IMR-90 (cell line): ENCODE results near the gene DOCK1. TPM values are rescaled to one million over a fixed set of nuclear protein-coding genes. Genes with fewer than 3 reads are reported as not detected.

Source experiments
- ATAC-seq: fragments of 200-7000 bp; cut with Tn5 transposase; 2 replicates; pipeline ENCODE4 v1.9.1; 2020; ENCODE audit warnings: low read depth, mild to moderate bottlenecking, moderate library complexity
- BruUV-seq: library from RNA; stranded (reverse); fragments of 400-500 nt; replicated peaks from 2 replicates; lab custom pipeline; 2021; lab: Mats Ljungman, UMichigan
- CTCF ChIA-PET: fragments of 300-600 bp; formaldehyde crosslinking; extraction: SDS; loops from one replicate; lab custom pipeline; 2021; ENCODE audit warnings: antibody characterized with exemption; lab: Yijun Ruan, JAX
- POLR2A ChIA-PET: fragments of 300-600 bp; sonication (Branson Sonifier 250); formaldehyde crosslinking; loops from one replicate; lab custom pipeline; 2022; ENCODE audit warnings: antibody characterized with exemption; ENCODE audit not compliant: unreplicated experiment; lab: Charles Lee
- DNase-seq: peaks from one replicate; pipeline ENCODE4 v3.0.0; 2013
- H2AFZ ChIP-seq: replicated peaks from 2 replicates; pipeline ENCODE3; 2013; ENCODE audit warnings: low read length, mild to moderate bottlenecking; ENCODE audit not compliant: poor library complexity
- H2AK5ac ChIP-seq: 2 replicates; pipeline ENCODE4 v1.6.1; 2013; ENCODE audit warnings: low read depth, low read length, inconsistent platforms
- H2AK9ac ChIP-seq: replicated peaks from 2 replicates; pipeline ENCODE3; 2013; ENCODE audit warnings: mild to moderate bottlenecking, low read depth, low read length, moderate library complexity; ENCODE audit not compliant: poor library complexity
- H2BK120ac ChIP-seq: 2 replicates; pipeline ENCODE4 v1.6.1; 2013; ENCODE audit warnings: low read depth, low read length, inconsistent platforms
- H2BK15ac ChIP-seq: 3 replicates; pipeline ENCODE4 v1.6.1; 2013; ENCODE audit warnings: low read depth, low read length, inconsistent platforms
- H2BK20ac ChIP-seq: 2 replicates; pipeline ENCODE4 v1.6.1; 2013; ENCODE audit warnings: low read depth, mild to moderate bottlenecking, inconsistent platforms, low read length, moderate library complexity
- H2BK5ac ChIP-seq: 2 replicates; pipeline ENCODE4 v1.6.1; 2013; ENCODE audit warnings: mild to moderate bottlenecking, low read depth, low read length, inconsistent platforms; ENCODE audit not compliant: poor library complexity, severe bottlenecking
- H3K14ac ChIP-seq: replicated peaks from 2 replicates; pipeline ENCODE4 v1.6.1; 2013; ENCODE audit warnings: low read depth, low read length, inconsistent platforms
- H3K18ac ChIP-seq: 2 replicates; pipeline ENCODE4 v1.6.1; 2013; ENCODE audit warnings: low read depth, low read length, control low read depth
- H3K23ac ChIP-seq: 2 replicates; pipeline ENCODE4 v1.6.1; 2013; ENCODE audit warnings: low read depth, low read length, inconsistent platforms
- H3K27ac ChIP-seq: 2 replicates; pipeline ENCODE4 v1.5.1; 2013; ENCODE audit warnings: mild to moderate bottlenecking, control low read depth, low read length; ENCODE audit not compliant: insufficient read depth
- H3K27me3 ChIP-seq: 2 replicates; pipeline ENCODE4 v1.6.1; 2013; ENCODE audit warnings: low read length; ENCODE audit not compliant: control insufficient read depth, insufficient read depth
- H3K36me3 ChIP-seq: 2 replicates; pipeline ENCODE4 v1.6.1; 2013; ENCODE audit warnings: low read length, mixed read lengths; ENCODE audit not compliant: control insufficient read depth, insufficient read depth
- H3K4ac ChIP-seq: 2 replicates; pipeline ENCODE4 v1.6.1; 2013; ENCODE audit warnings: low read depth, low read length, inconsistent platforms
- H3K4me1 ChIP-seq: 2 replicates; pipeline ENCODE4 v1.6.1; 2013; ENCODE audit warnings: low read length, mixed read lengths; ENCODE audit not compliant: control insufficient read depth, insufficient read depth
- H3K4me2 ChIP-seq: 2 replicates; pipeline ENCODE4 v1.6.1; 2013; ENCODE audit warnings: low read depth, mild to moderate bottlenecking, control low read depth, low read length, moderate library complexity
- H3K4me3 ChIP-seq: 2 replicates; pipeline ENCODE4 v1.5.1; 2013; ENCODE audit warnings: low read depth, mild to moderate bottlenecking, control low read depth, low read length, moderate library complexity; ENCODE audit not compliant: insufficient read depth
- H3K56ac ChIP-seq: 2 replicates; pipeline ENCODE4 v1.6.1; 2013; ENCODE audit warnings: low read length, inconsistent platforms; ENCODE audit not compliant: insufficient read depth; ENCODE audit errors: extremely low read depth
- H3K79me1 ChIP-seq, 2 experiments: 2 replicates each; pipeline ENCODE4 v1.6.1; 2013; ENCODE audit warnings: low read length in 2 of 2, inconsistent platforms in 1 of 2, low read depth in 1 of 2
- H3K9ac ChIP-seq: 2 replicates; pipeline ENCODE4 v1.6.1; 2013; ENCODE audit warnings: low read depth, low read length, control low read depth
- H3K9me1 ChIP-seq: 2 replicates; pipeline ENCODE4 v1.6.1; 2013; ENCODE audit warnings: low read length, inconsistent platforms; ENCODE audit not compliant: insufficient read depth
- H3K9me3 ChIP-seq: 2 replicates; pipeline ENCODE4 v1.6.1; 2013; ENCODE audit warnings: low read length; ENCODE audit not compliant: control insufficient read depth, insufficient read depth
- H4K20me1 ChIP-seq: 2 replicates; pipeline ENCODE4 v1.6.1; 2013; ENCODE audit warnings: low read length, inconsistent platforms; ENCODE audit not compliant: insufficient read depth
- H4K5ac ChIP-seq: 2 replicates; pipeline ENCODE4 v1.6.1; 2013; ENCODE audit warnings: mild to moderate bottlenecking, low read depth, low read length, control low read depth
- H4K8ac ChIP-seq, 2 experiments: 2 replicates each; pipeline ENCODE4 v1.6.1; 2013; ENCODE audit warnings: low read depth in 2 of 2, low read length in 2 of 2, control low read depth in 1 of 2, inconsistent platforms in 1 of 2
- H4K91ac ChIP-seq: 2 replicates; pipeline ENCODE4 v1.6.1; 2013; ENCODE audit warnings: low read depth, low read length, inconsistent platforms; ENCODE audit not compliant: insufficient read depth
- FOS ChIP-seq: fragments of 150-350 bp; IDR thresholded peaks from 2 replicates; pipeline ENCODE4 v1.6.1; 2016; ENCODE audit warnings: low read depth, low read length
- MXI1 ChIP-seq: IDR thresholded peaks from 2 replicates; pipeline ENCODE4 v1.6.1; 2012; ENCODE audit warnings: low read depth, mild to moderate bottlenecking, low read length, moderate library complexity, borderline replicate concordance
- POLR2A ChIP-seq: IDR thresholded peaks from 2 replicates; pipeline ENCODE4 v1.6.1; 2012; ENCODE audit warnings: mild to moderate bottlenecking, low read depth, low read length
- RAD21 ChIP-seq: IDR thresholded peaks from 2 replicates; pipeline ENCODE4 v1.6.1; 2012; ENCODE audit warnings: low read length, improper control_type of control experiment
- RFX5 ChIP-seq: IDR thresholded peaks from 2 replicates; pipeline ENCODE4 v1.8.0; 2012; ENCODE audit warnings: low read depth, mild to moderate bottlenecking, low read length, moderate library complexity
- WGBS, 2 experiments: methylation state at CpG; one replicate each; pipeline versions ENCODE4 v1.1.5 to v1.1.7; 2013; ENCODE audit warnings: missing lambda C conversion rate in 2 of 2; ENCODE audit not compliant: insufficient read length in 1 of 2; ENCODE audit errors: extremely low coverage in 2 of 2; 5-methylcytosine and 5-hydroxymethylcytosine counted together
- dilution Hi-C: fragments of 300-500 bp; cut with HindIII; formaldehyde crosslinking; loops from one replicate; pipeline ENCODE4 v1.14.3; 2018; ENCODE audit warnings: low sequenced_read_pairs; ENCODE audit not compliant: unreplicated experiment
- in situ Hi-C: fragments of 300-500 bp; cut with MboI; formaldehyde crosslinking; loops from 3 replicates; pipeline ENCODE4 v1.14.3; 2019; ENCODE audit warnings: low sequenced_read_pairs, inconsistent platforms, mixed read lengths
- intact Hi-C: fragments of 100-400 bp; cut with micrococcal nuclease; formaldehyde crosslinking; loops from 2 replicates; pipeline ENCODE4 v1.10.0; 2022
- polyA plus RNA-seq, 3 experiments: library from polyadenylated mRNA; depleted of rRNA; stranded (reverse); fragments of >200 nt; gene quantifications; 2 replicates each; pipeline ENCODE4 v1.2.3, GENCODE V29; 2012; ENCODE audit warnings: low replicate concordance in 1 of 3
- total RNA-seq: library from RNA; depleted of rRNA; stranded (reverse); fragments of >200 nt; gene quantifications from 2 replicates; pipeline ENCODE4 v1.2.3, GENCODE V29; 2012
- TF ChIP-seq, protein P1 (sequence below): fragments of 150-350 bp; IDR thresholded peaks from 2 replicates; pipeline ENCODE4 v1.6.1; 2016; ENCODE audit warnings: low read depth, mild to moderate bottlenecking, low read length, moderate library complexity, borderline replicate concordance

DOCK1 gene
- total and polyA plus RNA-seq, 2 of the 4 experiments (the other 2 are of a cell fraction) = 28.2 to 71.0 TPM

DNA sequence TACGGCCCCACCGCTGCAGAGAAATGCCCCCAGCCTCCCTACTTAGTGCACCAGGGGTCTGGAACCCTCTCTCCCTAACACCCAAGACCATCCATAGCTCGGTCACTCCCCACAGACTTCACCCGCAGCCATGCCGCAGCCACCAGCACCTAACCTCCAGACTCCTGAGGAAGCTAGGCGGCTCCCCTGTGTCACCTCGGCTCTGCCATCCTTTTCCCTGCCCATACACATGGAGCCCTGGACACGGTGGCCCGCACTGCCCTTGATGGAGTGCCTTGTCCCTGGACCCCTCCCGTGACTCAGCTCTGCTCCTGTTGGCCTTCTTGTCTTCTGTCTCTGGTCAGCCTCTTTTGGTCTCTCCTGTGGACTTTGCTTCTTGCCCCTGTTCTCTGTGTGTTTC, 183.7 kb downstream of the DOCK1 start:
- peaks cover 26% of the 10 kb centered on the region for H3K36me3 ChIP-seq
- no peak overlapping the region for H2AK9ac ChIP-seq
- H3K56ac ChIP-seq = no peak overlapping the region
- H3K4me1 ChIP-seq = peaks cover 4% of the 10 kb centered on the region; the same call in 1 of the 2 replicates
- ATAC-seq (no peak), DNase-seq (no peak)
- H3K4ac ChIP-seq = no peak overlapping the region
- no peak overlapping the region for H3K18ac ChIP-seq
- POLR2A ChIA-PET = no interaction called here
- BruUV-seq = no TSS peak
- no peak overlapping the region for H2BK5ac ChIP-seq
- peaks cover 31% of the 10 kb centered on the region for H3K9me1 ChIP-seq
- no peak overlapping the region for H4K91ac ChIP-seq
- CTCF ChIA-PET = no interaction called here
- no peak overlapping the region for H3K4me2 ChIP-seq
- TF ChIP-seq MXI1 (no peak), POLR2A (no peak), RAD21 (no peak), FOS (no peak), RFX5 (no peak)
- TF ChIP-seq, protein P1, sequence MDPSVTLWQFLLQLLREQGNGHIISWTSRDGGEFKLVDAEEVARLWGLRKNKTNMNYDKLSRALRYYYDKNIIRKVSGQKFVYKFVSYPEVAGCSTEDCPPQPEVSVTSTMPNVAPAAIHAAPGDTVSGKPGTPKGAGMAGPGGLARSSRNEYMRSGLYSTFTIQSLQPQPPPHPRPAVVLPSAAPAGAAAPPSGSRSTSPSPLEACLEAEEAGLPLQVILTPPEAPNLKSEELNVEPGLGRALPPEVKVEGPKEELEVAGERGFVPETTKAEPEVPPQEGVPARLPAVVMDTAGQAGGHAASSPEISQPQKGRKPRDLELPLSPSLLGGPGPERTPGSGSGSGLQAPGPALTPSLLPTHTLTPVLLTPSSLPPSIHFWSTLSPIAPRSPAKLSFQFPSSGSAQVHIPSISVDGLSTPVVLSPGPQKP = no peak
- H2BK15ac ChIP-seq = no peak overlapping the region
- no peak overlapping the region for H3K23ac ChIP-seq
- no peak overlapping the region for H3K4me3 ChIP-seq
- H4K8ac ChIP-seq = no peak overlapping the region
- no peak overlapping the region for H3K9ac ChIP-seq
- no peak overlapping the region for H4K5ac ChIP-seq
- no peak overlapping the region for H2AFZ ChIP-seq
- 96% methylated on average over 9 of the region's 10 CpGs; no CpG with 5 or more reads in 1 of the 2 experiments for WGBS, 2 experiments
- H2BK20ac ChIP-seq = no peak overlapping the region
- intact Hi-C loops = loop anchor here (5.0 to 10.0 kb wide), 2 partner anchors 103 to 766 kb away; no protein-coding TSS in a partner anchor
- H3K14ac ChIP-seq = no peak overlapping the region
- H3K27ac ChIP-seq = no peak overlapping the region
- H2BK120ac ChIP-seq = no peak overlapping the region
- in situ Hi-C loops = no loop called here
- no peaks in the 10 kb centered on the region for H3K27me3 ChIP-seq
- no peaks in the 10 kb centered on the region for H3K9me3 ChIP-seq
- peaks cover 0 to 44% of the 10 kb centered on the region in 2 experiments; a peak in 3 of 4 replicates for H3K79me1 ChIP-seq
- dilution Hi-C loops = no loop called here
- H2AK5ac ChIP-seq = no peak overlapping the region
- H4K20me1 ChIP-seq = peaks cover 17% of the 10 kb centered on the region; the same call in 1 of the 2 replicates
